ENCODE data around the gene TTC3.

GRCh38 chr21:37095821-37096220, 22.8 kb downstream of the TTC3 start:
- no peak for TF ChIP-seq TARDBP (IDR thresholded peaks at IDR 0.05)
- no peak for TF ChIP-seq NFRKB (IDR thresholded peaks at IDR 0.05)
- no peak for TF ChIP-seq BHLHE40 (IDR thresholded peaks at IDR 0.05; ENCODE audit: borderline replicate concordance)
- no peak for TF ChIP-seq FOXM1 (IDR thresholded peaks at IDR 0.05; ENCODE audit: borderline replicate concordance)
- TF ChIP-seq SUZ12 (IDR thresholded peaks at IDR 0.05), result no peak
- TF ChIP-seq HDGF (IDR thresholded peaks at IDR 0.05; ENCODE audit: borderline replicate concordance), result no peak
- TF ChIP-seq FOXA1 (IDR thresholded peaks at IDR 0.05), result no peak
- no peak for TF ChIP-seq CTBP1 (IDR thresholded peaks at IDR 0.05; ENCODE audit: borderline replicate concordance)
- no peak for TF ChIP-seq ZNF384 (IDR thresholded peaks at IDR 0.05)
- no peak for TF ChIP-seq L3MBTL2 (conservative IDR thresholded peaks at IDR 0.05)
- TF ChIP-seq SP1 (IDR thresholded peaks at IDR 0.05), result no peak
- no peak for TF ChIP-seq ELF4 (IDR thresholded peaks at IDR 0.05)
- TF ChIP-seq FOXK2 (IDR thresholded peaks at IDR 0.05), result no peak
- no peak for TF ChIP-seq ARNT (IDR thresholded peaks at IDR 0.05)
